ENCODE data around the gene TNFRSF12A. TPM values are rescaled to one million over a fixed set of nuclear protein-coding genes. Genes with fewer than 3 reads are reported as not detected.

TNFRSF12A gene
- total RNA-seq, 1 experiment from 2014 or later, result 147 TPM

DNA sequence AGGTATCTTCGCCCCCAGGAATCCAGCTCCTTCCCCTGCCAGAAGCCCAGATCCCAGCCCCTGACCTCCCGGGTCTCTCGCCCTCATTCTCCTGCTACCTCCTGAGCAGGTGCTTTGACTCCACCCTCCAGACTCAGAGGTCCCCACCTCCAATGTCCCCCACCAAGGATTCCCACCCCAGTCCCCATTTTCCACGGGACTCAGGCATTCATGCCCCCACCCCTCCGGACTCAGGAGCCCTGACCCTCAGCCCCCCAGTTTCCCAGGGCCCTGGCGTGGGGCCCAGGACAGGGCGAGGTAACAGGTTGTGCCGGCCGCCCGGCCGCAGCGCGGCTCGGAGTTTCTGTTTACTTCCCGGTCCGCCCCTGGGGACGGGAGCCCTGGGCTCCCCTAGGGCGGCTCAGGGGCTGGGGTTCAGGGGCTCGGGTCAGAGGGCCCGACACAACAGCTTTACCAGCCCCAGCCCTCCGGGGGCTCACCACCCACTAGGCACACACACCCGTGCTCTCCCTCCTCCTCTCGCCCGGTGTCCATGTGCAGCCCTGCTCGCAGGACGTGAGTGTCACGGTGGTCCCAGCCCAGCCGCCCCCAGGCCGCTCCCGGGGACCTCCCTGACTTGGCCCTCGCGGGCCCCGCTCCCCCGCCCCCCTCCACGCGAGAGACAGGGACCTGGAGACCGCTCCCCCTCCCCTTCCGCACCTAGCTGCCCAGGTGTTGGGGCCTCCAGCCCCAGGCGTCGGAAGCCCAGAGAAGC is 16.0 kb downstream of the TNFRSF12A start:
- Histone ChIP-seq H3K14ac (ENCODE audit: insufficient read depth, low read length) (peak overlapping the region; percentile 77; the same call in 1 of the 2 replicates), H3K4me2 (ENCODE audit: insufficient read depth, insufficient read length, low read length) (peak overlapping the region; percentile 78)
- H3K9me3 Mint-ChIP-seq, result no peaks in the 10 kb centered on the region

More for the DNA sequence above, 16.0 kb downstream of the TNFRSF12A start:
- no peaks in the 10 kb centered on the region for H3K27me3 ChIP-seq (ENCODE audit: insufficient read depth, low read length)
- peaks cover 3% of the 10 kb centered on the region for H4K20me1 ChIP-seq (ENCODE audit: control insufficient read depth, insufficient read depth, insufficient read length)
- H3K4me1 ChIP-seq (ENCODE audit: insufficient read depth, low read length), result no peaks in the 10 kb centered on the region; the same call in 1 of the 2 replicates
- no CpG with 5 or more reads among the region's 40 CpGs for WGBS (ENCODE audit: extremely low coverage, insufficient read length, low lambda C conversion rate)
- no peak overlapping the region for H2BK20ac ChIP-seq (ENCODE audit: low read depth, low read length, poor library complexity, severe bottlenecking)
- no peaks in the 10 kb centered on the region for H3K9me3 ChIP-seq (ENCODE audit: control insufficient read depth, low read depth, low read length)
- H3K79me2 ChIP-seq (ENCODE audit: insufficient read depth, low read length), result no peaks in the 10 kb centered on the region
- H3K4ac ChIP-seq (ENCODE audit: low read depth, low read length), result no peak overlapping the region
- H2AFZ ChIP-seq (ENCODE audit: low read length), result no peak overlapping the region
- H2BK15ac ChIP-seq (ENCODE audit: low read depth, low read length), result no peak overlapping the region
- H2BK120ac ChIP-seq (ENCODE audit: low read depth, low read length, poor library complexity, severe bottlenecking), result no peak overlapping the region
- peak overlapping the region; percentile 10 for H3K9ac ChIP-seq (ENCODE audit: extremely low read depth, insufficient read length, low read length)
- H2BK12ac ChIP-seq (ENCODE audit: insufficient read length, low read depth, low read length), result no peak overlapping the region
- H4K5ac ChIP-seq (ENCODE audit: insufficient read length, low read depth, low read length), result no peak overlapping the region
- H3K18ac ChIP-seq (ENCODE audit: insufficient read length, low read depth, low read length), result peak overlapping the region; percentile 31
- H2BK5ac ChIP-seq (ENCODE audit: insufficient read length, low read length), result no peak overlapping the region
- DNase-seq, result no peak
- H3K27ac Mint-ChIP-seq, result peak overlapping the region in 1 of 3 experiments; percentile 15; a peak in 1 of 7 replicates
- TF ChIP-seq, protein P1, sequence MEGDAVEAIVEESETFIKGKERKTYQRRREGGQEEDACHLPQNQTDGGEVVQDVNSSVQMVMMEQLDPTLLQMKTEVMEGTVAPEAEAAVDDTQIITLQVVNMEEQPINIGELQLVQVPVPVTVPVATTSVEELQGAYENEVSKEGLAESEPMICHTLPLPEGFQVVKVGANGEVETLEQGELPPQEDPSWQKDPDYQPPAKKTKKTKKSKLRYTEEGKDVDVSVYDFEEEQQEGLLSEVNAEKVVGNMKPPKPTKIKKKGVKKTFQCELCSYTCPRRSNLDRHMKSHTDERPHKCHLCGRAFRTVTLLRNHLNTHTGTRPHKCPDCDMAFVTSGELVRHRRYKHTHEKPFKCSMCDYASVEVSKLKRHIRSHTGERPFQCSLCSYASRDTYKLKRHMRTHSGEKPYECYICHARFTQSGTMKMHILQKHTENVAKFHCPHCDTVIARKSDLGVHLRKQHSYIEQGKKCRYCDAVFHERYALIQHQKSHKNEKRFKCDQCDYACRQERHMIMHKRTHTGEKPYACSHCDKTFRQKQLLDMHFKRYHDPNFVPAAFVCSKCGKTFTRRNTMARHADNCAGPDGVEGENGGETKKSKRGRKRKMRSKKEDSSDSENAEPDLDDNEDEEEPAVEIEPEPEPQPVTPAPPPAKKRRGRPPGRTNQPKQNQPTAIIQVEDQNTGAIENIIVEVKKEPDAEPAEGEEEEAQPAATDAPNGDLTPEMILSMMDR (conservative IDR thresholded peaks at IDR 0.05), result no peak
- H3K23ac ChIP-seq (ENCODE audit: insufficient read length, low read depth, low read length), result no peak overlapping the region
- no peak overlapping the region for H2AK5ac ChIP-seq (ENCODE audit: insufficient read length, low read length)
- H3K23me2 ChIP-seq (ENCODE audit: insufficient read length, low read depth, low read length, poor library complexity, severe bottlenecking), result peaks cover 7% of the 10 kb centered on the region
- no peak overlapping the region for H4K91ac ChIP-seq (ENCODE audit: insufficient read length, low read depth, low read length)
- no peaks in the 10 kb centered on the region for H3K79me1 ChIP-seq (ENCODE audit: insufficient read depth, low read depth, low read length, poor library complexity, severe bottlenecking)
- peaks cover 42% of the 10 kb centered on the region for H3K27me3 Mint-ChIP-seq (ENCODE audit: low read depth)
- H4K8ac ChIP-seq (replicated peaks; ENCODE audit: insufficient read length, low read depth, low read length), result no peak overlapping the region
- peaks cover 28 to 32% of the 10 kb centered on the region in 2 experiments for H3K4me1 Mint-ChIP-seq
- no peak overlapping the region for H3T11ph ChIP-seq (ENCODE audit: low read length)
- H3K56ac ChIP-seq (ENCODE audit: insufficient read length, low read depth, low read length), result no peak overlapping the region
- peak overlapping the region; percentile 66 to 79 for H3K4me3 Mint-ChIP-seq
- peaks cover 3 to 5% (median 3%) of the 10 kb centered on the region in 3 experiments; a peak in 4 of 7 replicates for H3K36me3 Mint-ChIP-seq (ENCODE audit: insufficient read depth in 1 of 3, low read depth in 3 of 3)
- no peak overlapping the region for H3K27ac ChIP-seq (ENCODE audit: insufficient read length, low read depth, low read length)

Data from H9 (cell line).